ENCODE measurements around the gene CEP76. TPM values are rescaled to one million over a fixed set of nuclear protein-coding genes. Genes with fewer than 3 reads are reported as not detected.
A peak's percentile ranks its signal among the peaks of the same experiment; 100 is the strongest.
"Not testable (repeated sequence)": the region's sequence is repeated elsewhere in the genome, so short reads cannot be mapped to it uniquely, and the experiment has no call there.

Gene CEP76
- total RNA-seq, 1 donor from 2014 or later, result 21.2 TPM

DNA sequence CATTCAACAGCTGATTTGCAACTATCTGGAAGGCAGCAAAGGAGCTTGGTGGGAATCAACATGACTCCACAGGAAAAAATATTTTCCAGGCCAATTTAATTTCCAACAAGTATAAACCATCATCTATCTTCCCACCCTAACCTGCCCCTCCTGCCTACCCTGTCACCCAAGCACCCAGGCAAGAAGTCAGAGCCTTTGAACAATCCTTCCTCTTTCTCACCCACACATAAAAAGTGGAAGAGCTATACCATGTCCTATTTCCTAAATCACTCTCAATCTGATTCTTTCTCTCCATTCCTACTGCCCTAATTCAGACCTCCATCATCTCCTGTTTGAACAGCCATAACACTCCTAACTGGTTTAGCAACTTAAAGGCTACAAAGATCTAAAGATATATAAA lies 57.3 kb downstream of the CEP76 start:
- no peak overlapping the region for H3K4me3 ChIP-seq (ENCODE audit: low read depth, low read length)
- TF ChIP-seq, protein P1, sequence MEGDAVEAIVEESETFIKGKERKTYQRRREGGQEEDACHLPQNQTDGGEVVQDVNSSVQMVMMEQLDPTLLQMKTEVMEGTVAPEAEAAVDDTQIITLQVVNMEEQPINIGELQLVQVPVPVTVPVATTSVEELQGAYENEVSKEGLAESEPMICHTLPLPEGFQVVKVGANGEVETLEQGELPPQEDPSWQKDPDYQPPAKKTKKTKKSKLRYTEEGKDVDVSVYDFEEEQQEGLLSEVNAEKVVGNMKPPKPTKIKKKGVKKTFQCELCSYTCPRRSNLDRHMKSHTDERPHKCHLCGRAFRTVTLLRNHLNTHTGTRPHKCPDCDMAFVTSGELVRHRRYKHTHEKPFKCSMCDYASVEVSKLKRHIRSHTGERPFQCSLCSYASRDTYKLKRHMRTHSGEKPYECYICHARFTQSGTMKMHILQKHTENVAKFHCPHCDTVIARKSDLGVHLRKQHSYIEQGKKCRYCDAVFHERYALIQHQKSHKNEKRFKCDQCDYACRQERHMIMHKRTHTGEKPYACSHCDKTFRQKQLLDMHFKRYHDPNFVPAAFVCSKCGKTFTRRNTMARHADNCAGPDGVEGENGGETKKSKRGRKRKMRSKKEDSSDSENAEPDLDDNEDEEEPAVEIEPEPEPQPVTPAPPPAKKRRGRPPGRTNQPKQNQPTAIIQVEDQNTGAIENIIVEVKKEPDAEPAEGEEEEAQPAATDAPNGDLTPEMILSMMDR (conservative IDR thresholded peaks at IDR 0.05; ENCODE audit: low read depth, low read length), result no peak
- no peak for DNase-seq (ENCODE audit: low read depth)

DNA sequence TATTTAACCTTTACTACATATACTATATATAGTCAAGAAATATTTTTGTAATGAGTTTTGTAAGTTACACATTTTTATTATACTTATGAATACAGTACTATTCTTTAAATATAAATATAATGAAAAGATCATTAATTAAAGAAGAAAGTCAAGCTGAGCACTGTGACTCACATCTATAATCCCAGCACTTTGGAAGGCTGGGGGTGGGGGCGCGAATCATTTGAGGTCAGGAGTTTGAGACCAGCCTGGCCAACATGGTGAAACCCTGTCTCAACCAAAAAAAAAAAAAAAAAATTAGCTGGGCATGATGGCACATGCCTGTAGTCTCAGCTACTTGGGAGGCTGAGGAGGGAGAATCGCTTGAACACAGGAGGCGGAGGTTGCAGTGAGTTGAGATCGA lies 58.8 kb downstream of the CEP76 start:
- not testable (repeated sequence) for H3K4me3 ChIP-seq (ENCODE audit: low read depth, low read length); DNase-seq (ENCODE audit: low read depth)

DNA sequence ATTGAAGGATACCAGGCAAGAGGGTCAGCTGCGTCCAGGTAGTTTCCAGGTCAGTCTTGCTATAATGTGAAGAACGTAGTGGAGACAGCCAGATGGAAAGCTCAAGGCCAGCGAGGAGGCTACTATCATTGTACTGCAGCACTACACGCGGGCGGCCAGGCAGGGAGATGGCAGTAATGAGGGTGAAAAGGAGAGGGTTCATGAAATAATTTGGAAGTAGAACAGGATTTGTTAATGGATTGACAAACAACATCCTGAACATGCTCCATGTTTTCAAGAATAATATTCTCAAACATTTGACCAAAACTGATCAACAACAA lies 61.7 kb downstream of the CEP76 start:
- H3K4me3 ChIP-seq (ENCODE audit: low read depth, low read length), result no peak overlapping the region
- DNase-seq (ENCODE audit: low read depth), result no peak
- TF ChIP-seq, protein P1 (conservative IDR thresholded peaks at IDR 0.05; ENCODE audit: low read depth, low read length), result no peak

DNA sequence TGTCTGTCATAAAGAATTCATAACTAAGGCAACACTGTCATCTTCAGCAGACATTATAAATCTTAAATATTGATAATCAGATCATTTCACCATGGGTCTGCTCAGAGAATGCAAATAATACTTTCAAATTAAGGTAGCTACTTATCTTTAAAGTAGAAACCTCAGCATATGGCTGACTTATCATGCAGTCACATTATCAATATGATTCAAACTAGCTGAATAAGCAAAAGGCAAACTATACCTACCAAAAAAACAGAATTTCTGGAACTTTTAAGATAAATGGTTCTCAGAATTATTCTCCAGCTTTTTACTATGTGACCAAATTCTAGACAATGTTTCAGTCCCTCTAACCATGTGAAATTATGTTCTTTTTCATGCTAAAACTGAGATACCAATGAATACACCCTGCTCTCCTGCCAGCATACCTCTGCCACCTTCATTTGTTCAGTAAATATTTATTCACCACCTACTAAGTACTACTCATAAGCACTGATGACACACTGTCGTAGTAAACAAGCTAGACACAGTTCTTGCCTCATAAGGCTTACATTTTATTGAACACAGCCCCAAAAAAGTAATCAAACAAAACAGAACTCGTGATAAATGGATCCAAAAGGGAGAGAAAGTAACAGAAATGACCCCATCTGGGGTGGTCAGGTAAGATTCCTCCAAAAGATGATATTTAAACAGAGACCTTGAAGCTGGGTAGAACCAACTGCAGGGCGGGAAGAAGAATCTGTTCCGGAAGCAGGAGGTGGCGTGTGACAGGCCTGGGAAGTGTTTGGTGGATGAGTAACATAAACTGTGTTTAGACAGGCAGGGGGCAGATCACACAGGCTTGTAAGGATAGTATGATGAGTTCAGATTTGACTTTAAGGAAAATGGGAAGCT lies 62.3 kb downstream of the CEP76 start:
- DNase-seq (ENCODE audit: low read depth), result peak; percentile 67
- TF ChIP-seq, protein P1 (conservative IDR thresholded peaks at IDR 0.05; ENCODE audit: low read depth, low read length), result no peak
- H3K4me3 ChIP-seq (ENCODE audit: low read depth, low read length), result no peak overlapping the region

DNA sequence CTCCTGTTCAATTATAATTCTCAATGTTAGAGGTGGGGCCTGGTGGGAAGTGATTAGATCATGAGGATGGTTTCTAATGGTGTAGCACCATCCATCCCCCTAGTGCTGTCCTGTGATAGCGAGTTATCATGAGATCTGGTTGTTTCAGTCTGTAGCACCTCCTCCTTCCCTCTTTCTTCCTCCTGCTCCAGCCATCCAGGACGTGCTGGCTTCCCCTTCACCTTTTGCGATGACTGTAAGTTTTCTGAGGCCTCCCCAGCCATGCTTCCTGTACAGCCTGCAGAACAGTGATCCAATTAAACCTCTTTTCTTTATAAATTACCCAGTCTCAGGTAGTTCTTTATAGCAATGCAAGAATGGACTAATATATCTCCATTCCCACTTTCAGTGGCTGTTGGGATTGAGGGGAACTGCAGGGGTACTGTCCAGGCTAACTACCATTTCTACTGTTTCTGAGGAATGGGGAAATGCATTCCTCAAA lies 63.8 kb downstream of the CEP76 start:
- DNase-seq (ENCODE audit: low read depth), result no peak
- TF ChIP-seq, protein P1 (conservative IDR thresholded peaks at IDR 0.05; ENCODE audit: low read depth, low read length), result no peak
- H3K4me3 ChIP-seq (ENCODE audit: low read depth, low read length), result no peak overlapping the region

DNA sequence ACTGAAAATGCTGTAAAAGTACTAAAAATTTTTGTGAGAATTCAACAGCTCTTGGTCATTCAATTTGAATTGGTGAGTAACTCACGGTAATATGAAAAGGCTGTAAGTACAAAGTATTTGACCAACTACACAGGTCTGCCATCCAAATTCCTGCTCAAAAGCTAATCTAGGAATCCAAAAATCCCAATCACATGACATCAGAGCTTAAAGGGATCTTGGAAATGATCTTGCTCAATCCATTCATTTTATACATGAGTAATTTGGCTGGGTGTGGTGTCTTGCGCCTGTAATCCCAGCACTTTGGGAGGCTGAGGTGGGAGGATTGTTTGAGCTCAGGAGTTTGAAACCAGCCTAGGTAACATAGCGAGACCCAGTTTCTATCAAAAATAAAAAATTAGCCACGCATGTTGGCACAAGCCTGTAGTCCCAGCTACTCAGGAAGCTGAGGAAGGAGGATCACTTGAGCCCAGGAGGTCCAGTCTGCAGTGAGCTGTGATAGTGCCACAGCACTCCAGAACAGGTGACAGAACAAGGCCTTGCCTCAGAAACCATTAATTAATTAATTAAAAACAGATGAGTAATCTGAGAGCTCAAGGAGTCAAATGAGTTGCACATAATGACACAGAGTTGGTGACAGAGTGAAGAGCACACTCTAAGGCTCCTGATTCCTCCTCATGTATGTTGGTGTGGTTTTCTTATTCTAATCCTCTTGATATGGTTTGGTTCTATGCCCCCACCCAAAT lies 64.5 kb downstream of the CEP76 start:
- no peak for DNase-seq (ENCODE audit: low read depth)
- TF ChIP-seq, protein P1 (conservative IDR thresholded peaks at IDR 0.05; ENCODE audit: low read depth, low read length), result no peak
- H3K4me3 ChIP-seq (ENCODE audit: low read depth, low read length), result no peak overlapping the region

DNA sequence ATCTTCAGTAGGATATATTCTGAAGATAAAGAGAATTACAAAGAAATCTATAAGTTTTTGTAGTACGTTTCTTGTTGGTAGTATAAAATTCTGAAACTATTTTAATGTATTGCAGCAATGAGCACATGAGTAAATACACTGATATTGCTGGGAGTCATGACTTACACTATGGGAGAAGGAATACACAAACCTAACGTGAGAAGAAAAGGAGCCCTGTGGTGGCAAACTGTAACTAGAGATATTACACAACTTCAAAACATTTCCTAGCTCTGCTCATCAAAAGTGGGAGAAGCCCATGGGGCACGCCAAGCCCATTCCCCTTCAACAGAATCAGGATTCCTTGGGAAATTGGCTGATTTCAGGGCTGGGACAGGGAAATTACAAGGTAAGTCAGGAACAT lies 65.1 kb downstream of the CEP76 start:
- no peak overlapping the region for H3K4me3 ChIP-seq (ENCODE audit: low read depth, low read length)
- no peak for DNase-seq (ENCODE audit: low read depth)
- TF ChIP-seq, protein P1 (conservative IDR thresholded peaks at IDR 0.05; ENCODE audit: low read depth, low read length), result no peak

Data from epithelial cell of proximal tubule (primary cell).